PC-9 (cell line): Measurements from ENCODE around the gene KLF12. TPM values are rescaled to one million over a fixed set of nuclear protein-coding genes. Genes with fewer than 3 reads are reported as not detected.
A peak's percentile ranks its signal among the peaks of the same experiment; 100 is the strongest.

Experiments
- BruUV-seq: library from RNA; stranded (reverse); fragments of 400-500 nt; replicated peaks from 2 replicates; lab custom pipeline; 2021; lab: Mats Ljungman, UMichigan
- CTCF ChIA-PET: fragments of 300-600 bp; sonication (Branson Sonifier 250); formaldehyde crosslinking; loops from one replicate; lab custom pipeline; 2022; ENCODE audit warnings: antibody characterized with exemption; lab: Charles Lee
- POLR2A ChIA-PET: fragments of 300-600 bp; sonication (Branson Sonifier 250); formaldehyde crosslinking; loops from one replicate; lab custom pipeline; 2022; ENCODE audit warnings: antibody characterized with exemption; ENCODE audit not compliant: unreplicated experiment; lab: Charles Lee
- DNase-seq, 2 experiments: peaks; one replicate each; pipeline versions ENCODE4 v3.0.0 to v3.0.0-alpha.2; 2015 to 2022; ENCODE audit warnings: mixed read lengths in 1 of 2
- H2AFZ ChIP-seq: fragments of 200-600 bp; sonication (generic); 2 replicates; pipeline ENCODE4 v1.8.1; 2017; ENCODE audit warnings: antibody characterized with exemption
- H3F3A ChIP-seq: fragments of 200-600 bp; sonication (generic); 2 replicates; pipeline ENCODE4 v1.8.1; 2017; ENCODE audit warnings: antibody characterized with exemption, mild to moderate bottlenecking, low read depth; ENCODE audit not compliant: insufficient read depth
- H3K27ac ChIP-seq: fragments of 200-600 bp; sonication (generic); 2 replicates; pipeline ENCODE4 v1.6.1; 2016; ENCODE audit warnings: mixed run types
- H3K27me3 ChIP-seq: fragments of 200-600 bp; sonication (generic); 2 replicates; pipeline ENCODE4 v1.6.1; 2016; ENCODE audit warnings: low read depth, mixed run types; ENCODE audit not compliant: insufficient read depth
- H3K36me3 ChIP-seq: fragments of 200-600 bp; sonication (generic); 2 replicates; pipeline ENCODE4 v1.6.1; 2016; ENCODE audit warnings: low read depth, mixed run types
- H3K4me1 ChIP-seq: fragments of 200-600 bp; sonication (generic); replicated peaks from 2 replicates; pipeline ENCODE4 v1.6.1; 2016; ENCODE audit warnings: mixed run types; ENCODE audit not compliant: insufficient read depth
- H3K4me2 ChIP-seq: fragments of 200-600 bp; sonication (generic); 2 replicates; pipeline ENCODE4 v1.6.1; 2017; ENCODE audit warnings: mixed run types
- H3K4me3 ChIP-seq: fragments of 200-600 bp; sonication (generic); 2 replicates; pipeline ENCODE4 v1.6.1; 2016; ENCODE audit warnings: mixed run types
- H3K79me2 ChIP-seq: fragments of 200-600 bp; sonication (generic); 2 replicates; pipeline ENCODE4 v1.6.1; 2017; ENCODE audit warnings: low read depth, mixed run types
- H3K9me2 ChIP-seq: fragments of 200-600 bp; sonication (generic); 2 replicates; pipeline ENCODE4 v1.8.1; 2017; ENCODE audit warnings: mild to moderate bottlenecking; ENCODE audit not compliant: insufficient read depth
- H3K9me3 ChIP-seq: fragments of 200-600 bp; sonication (generic); 2 replicates; pipeline ENCODE4 v1.8.1; 2016; ENCODE audit warnings: low read depth; ENCODE audit not compliant: insufficient read depth
- H4K20me1 ChIP-seq: fragments of 200-600 bp; sonication (generic); 2 replicates; pipeline ENCODE4 v1.8.1; 2017; ENCODE audit not compliant: insufficient read depth
- CTCF ChIP-seq: fragments of 200-600 bp; sonication (generic); conservative IDR thresholded peaks from 2 replicates; pipeline ENCODE4 v1.6.1; 2017; ENCODE audit warnings: mixed run types, antibody characterized with exemption, mild to moderate bottlenecking, moderate library complexity
- EZH2 ChIP-seq: fragments of 200-600 bp; sonication (generic); IDR thresholded peaks from 2 replicates; pipeline ENCODE4 v1.8.0; 2017; ENCODE audit warnings: antibody characterized with exemption, low read depth
- intact Hi-C: fragments of 100-400 bp; cut with micrococcal nuclease; formaldehyde crosslinking; loops from one replicate; pipeline ENCODE4 v1.10.0; 2022; ENCODE audit not compliant: unreplicated experiment
- total RNA-seq: library from RNA; stranded (reverse); gene quantifications from 2 replicates; pipeline ENCODE4 v1.2.3, GENCODE V29; 2021

Gene KLF12
- total RNA-seq, 1 experiment from 2014 or later: 10.3 TPM

GRCh38 chr13:74129500-74130191 is 4.6 kb downstream of the KLF12 start:
- H4K20me1 ChIP-seq: no peaks in the 10 kb centered on the region
- no TSS peak for BruUV-seq
- H3K9me2 ChIP-seq: no peaks in the 10 kb centered on the region
- no peaks in the 10 kb centered on the region for H3K79me2 ChIP-seq
- intact Hi-C loops: loop anchor here (5.0 kb wide), 1 partner anchor 292 kb away; no protein-coding TSS in a partner anchor
- no peak for TF ChIP-seq CTCF
- no peak for TF ChIP-seq EZH2
- no peaks in the 10 kb centered on the region for H3K36me3 ChIP-seq
- H3K4me1 ChIP-seq: no peaks in the 10 kb centered on the region
- ChIA-PET POLR2A (no interaction called here), CTCF (no interaction called here)
- H2AFZ ChIP-seq: no peak overlapping the region
- no peaks in the 10 kb centered on the region for H3K27me3 ChIP-seq
- no peak overlapping the region for H3K4me2 ChIP-seq
- peak in 1 of 2 experiments; percentile 3 for DNase-seq
- H3F3A ChIP-seq: no peaks in the 10 kb centered on the region
- no peaks in the 10 kb centered on the region for H3K9me3 ChIP-seq
- H3K27ac ChIP-seq: no peak overlapping the region
- H3K4me3 ChIP-seq: no peak overlapping the region

DNA sequence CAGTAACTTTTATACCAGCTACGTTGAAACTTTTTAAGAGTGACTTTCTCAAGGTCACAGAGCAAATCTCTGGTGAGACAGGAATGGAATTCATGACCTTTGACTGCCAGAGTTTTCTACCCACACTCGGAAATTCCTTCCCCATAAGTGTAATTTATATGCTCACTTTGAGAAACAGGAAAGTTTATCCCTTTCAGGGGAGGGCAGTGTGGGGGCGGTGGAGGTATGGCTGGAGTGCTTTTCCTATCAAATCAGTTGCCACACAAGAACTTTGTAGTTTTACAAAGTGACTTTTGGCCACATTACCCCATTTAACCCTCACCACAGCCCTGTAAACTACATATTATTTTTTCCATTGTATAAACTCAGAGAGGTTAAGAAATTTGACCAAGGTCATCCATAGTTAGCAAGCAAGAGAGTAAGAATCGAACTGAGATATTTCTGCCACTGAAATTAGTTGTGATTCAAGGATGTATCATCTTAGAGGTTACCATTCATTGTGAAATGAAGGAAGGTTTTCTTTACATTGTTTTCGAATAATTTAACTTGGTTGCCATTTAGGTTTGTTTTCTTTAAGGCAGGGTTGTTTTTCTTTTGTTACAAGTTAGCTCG is 5.9 kb downstream of the KLF12 start:
- Histone ChIP-seq H3K27me3 (no peaks in the 10 kb centered on the region), H3K4me3 (no peak overlapping the region), H3F3A (no peaks in the 10 kb centered on the region), H3K27ac (no peak overlapping the region), H3K9me3 (no peaks in the 10 kb centered on the region), H2AFZ (no peak overlapping the region), H3K36me3 (no peaks in the 10 kb centered on the region), H3K79me2 (no peaks in the 10 kb centered on the region), H3K4me1 (no peaks in the 10 kb centered on the region), H3K4me2 (no peak overlapping the region), H3K9me2 (no peaks in the 10 kb centered on the region), H4K20me1 (no peaks in the 10 kb centered on the region)
- no TSS peak for BruUV-seq
- DNase-seq: no peak
- TF ChIP-seq CTCF: no peak
- TF ChIP-seq EZH2: no peak
- intact Hi-C loops: no loop called here
- ChIA-PET POLR2A (interaction anchor here (0.6 to 0.7 kb wide), 2 partner anchors 37 to 1362 kb away, joined by 3 to 9 read pairs; no protein-coding TSS in a partner anchor), CTCF (no interaction called here)

DNA sequence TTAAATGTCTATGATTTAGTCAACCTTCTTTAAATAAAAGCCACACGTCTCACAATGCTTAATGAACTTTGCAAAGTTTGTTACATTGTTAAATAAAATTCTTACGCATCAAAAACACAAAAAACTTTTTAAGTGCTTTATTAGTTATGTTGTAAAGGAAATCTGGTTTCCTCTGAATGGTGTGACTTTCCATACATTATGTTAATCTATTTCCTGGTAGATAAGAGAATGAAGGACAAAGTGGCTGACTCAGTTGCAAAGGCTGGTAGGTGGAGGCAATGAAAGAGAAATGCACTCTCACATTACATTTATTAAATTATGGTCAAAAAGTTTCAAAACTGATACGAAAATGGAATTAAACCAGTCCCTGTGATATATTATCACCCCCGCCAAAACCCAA is 15.9 kb downstream of the KLF12 start:
- TF ChIP-seq EZH2 (no peak), CTCF (no peak)
- intact Hi-C loops: no loop called here
- Histone ChIP-seq H3K9me3 (no peaks in the 10 kb centered on the region), H4K20me1 (no peaks in the 10 kb centered on the region), H3K4me2 (no peak overlapping the region), H2AFZ (no peak overlapping the region), H3K27ac (no peak overlapping the region), H3K9me2 (no peaks in the 10 kb centered on the region), H3F3A (no peaks in the 10 kb centered on the region), H3K36me3 (no peaks in the 10 kb centered on the region), H3K4me3 (no peak overlapping the region), H3K27me3 (no peaks in the 10 kb centered on the region), H3K4me1 (no peaks in the 10 kb centered on the region), H3K79me2 (no peaks in the 10 kb centered on the region)
- ChIA-PET POLR2A (no interaction called here), CTCF (no interaction called here)
- no TSS peak for BruUV-seq
- no peak for DNase-seq
